ENCODE results near the gene ADGRL1.

Gene ADGRL1

GRCh38 chr19:14156971-14157717 is 48.8 kb downstream of the ADGRL1 start:
- TF ChIP-seq CTCF (IDR thresholded peaks at IDR 0.05; ENCODE audit: low read depth, low read length): no peak
- no peak for DNase-seq
- peaks cover 77% of the 10 kb centered on the region for H3K36me3 ChIP-seq

GRCh38 chr19:14156122-14156521 is 49.8 kb downstream of the ADGRL1 start:
- no peak for TF ChIP-seq CTCF (IDR thresholded peaks at IDR 0.05; ENCODE audit: low read depth, low read length)
- no peak for DNase-seq
- Histone ChIP-seq H3K9me3 (no peaks in the 10 kb centered on the region), H3K4me1 (no peaks in the 10 kb centered on the region), H3K4me3 (ENCODE audit: low read depth, low read length) (no peak overlapping the region), H3K27me3 (no peaks in the 10 kb centered on the region), H3K36me3 (peaks cover 74% of the 10 kb centered on the region)

More at GRCh38 chr19:14156971-14157717, 48.8 kb downstream of the ADGRL1 start:
- Histone ChIP-seq H3K4me1 (no peaks in the 10 kb centered on the region), H3K4me3 (ENCODE audit: low read depth, low read length) (no peak overlapping the region), H3K9me3 (no peaks in the 10 kb centered on the region), H3K27me3 (no peaks in the 10 kb centered on the region)

GRCh38 chr19:14155371-14155770 is 50.6 kb downstream of the ADGRL1 start:
- H3K36me3 ChIP-seq: peaks cover 71% of the 10 kb centered on the region
- TF ChIP-seq CTCF (IDR thresholded peaks at IDR 0.05; ENCODE audit: low read depth, low read length): no peak
- no peaks in the 10 kb centered on the region for H3K27me3 ChIP-seq
- no peak overlapping the region for H3K4me3 ChIP-seq (ENCODE audit: low read depth, low read length)
- peaks cover 3% of the 10 kb centered on the region for H3K4me1 ChIP-seq
- no peak for DNase-seq
- H3K9me3 ChIP-seq: no peaks in the 10 kb centered on the region

GRCh38 chr19:14152713-14153112 is 53.3 kb downstream of the ADGRL1 start:
- Histone ChIP-seq H3K4me3 (ENCODE audit: low read depth, low read length) (no peak overlapping the region), H3K4me1 (peaks cover 9% of the 10 kb centered on the region), H3K36me3 (peaks cover 45% of the 10 kb centered on the region), H3K9me3 (no peaks in the 10 kb centered on the region), H3K27me3 (no peaks in the 10 kb centered on the region)
- TF ChIP-seq CTCF (IDR thresholded peaks at IDR 0.05; ENCODE audit: low read depth, low read length): no peak
- DNase-seq: no peak

- peaks cover 9% of the 10 kb centered on the region for H3K4me1 ChIP-seq
- no peak for TF ChIP-seq CTCF (IDR thresholded peaks at IDR 0.05; ENCODE audit: low read depth, low read length)
- no peak for DNase-seq
- H3K36me3 ChIP-seq: peaks cover 31% of the 10 kb centered on the region
- H3K4me3 ChIP-seq (ENCODE audit: low read depth, low read length): no peak overlapping the region
- H3K9me3 ChIP-seq: no peaks in the 10 kb centered on the region
- H3K27me3 ChIP-seq: no peaks in the 10 kb centered on the region
Measured at GRCh38 chr19:14150770-14151661, 55.0 kb downstream of the ADGRL1 start.

Data from BE2C (cell line).